ENCODE data around the gene DHX15.

DNA sequence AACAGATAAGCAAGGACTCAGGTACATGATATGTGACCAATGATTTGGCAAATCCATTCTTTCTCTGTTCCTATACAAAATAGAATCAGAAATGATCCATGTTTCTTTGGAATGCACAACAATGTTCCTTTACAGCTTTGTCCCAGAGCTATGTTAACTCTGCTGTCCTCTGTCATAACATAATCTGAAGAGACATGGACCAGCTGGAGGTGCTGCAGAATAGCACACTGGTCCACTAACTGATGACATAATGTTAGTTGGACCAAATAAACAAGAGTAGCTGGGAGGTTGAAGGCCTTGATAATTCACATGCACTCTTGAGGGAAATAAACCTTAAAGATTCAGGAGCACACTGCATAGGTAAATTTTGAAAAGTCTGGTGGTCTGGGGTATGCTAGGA, 23.0 kb upstream of the DHX15 start:
- TF ChIP-seq POLR2A (IDR thresholded peaks at IDR 0.05) = no peak
- TF ChIP-seq, protein P1, sequence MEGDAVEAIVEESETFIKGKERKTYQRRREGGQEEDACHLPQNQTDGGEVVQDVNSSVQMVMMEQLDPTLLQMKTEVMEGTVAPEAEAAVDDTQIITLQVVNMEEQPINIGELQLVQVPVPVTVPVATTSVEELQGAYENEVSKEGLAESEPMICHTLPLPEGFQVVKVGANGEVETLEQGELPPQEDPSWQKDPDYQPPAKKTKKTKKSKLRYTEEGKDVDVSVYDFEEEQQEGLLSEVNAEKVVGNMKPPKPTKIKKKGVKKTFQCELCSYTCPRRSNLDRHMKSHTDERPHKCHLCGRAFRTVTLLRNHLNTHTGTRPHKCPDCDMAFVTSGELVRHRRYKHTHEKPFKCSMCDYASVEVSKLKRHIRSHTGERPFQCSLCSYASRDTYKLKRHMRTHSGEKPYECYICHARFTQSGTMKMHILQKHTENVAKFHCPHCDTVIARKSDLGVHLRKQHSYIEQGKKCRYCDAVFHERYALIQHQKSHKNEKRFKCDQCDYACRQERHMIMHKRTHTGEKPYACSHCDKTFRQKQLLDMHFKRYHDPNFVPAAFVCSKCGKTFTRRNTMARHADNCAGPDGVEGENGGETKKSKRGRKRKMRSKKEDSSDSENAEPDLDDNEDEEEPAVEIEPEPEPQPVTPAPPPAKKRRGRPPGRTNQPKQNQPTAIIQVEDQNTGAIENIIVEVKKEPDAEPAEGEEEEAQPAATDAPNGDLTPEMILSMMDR (IDR thresholded peaks at IDR 0.05) = no peak
